CD4-positive, alpha-beta T cell treated with Interleukin-6 for 4 hours (primary cell): ENCODE results near the gene GTF3C4.

Experiments used
- DNase-seq: peaks from one replicate; pipeline ENCODE4 v3.0.0-alpha.2; 2020; ENCODE audit warnings: mixed read lengths

The GTF3C4 gene

DNA sequence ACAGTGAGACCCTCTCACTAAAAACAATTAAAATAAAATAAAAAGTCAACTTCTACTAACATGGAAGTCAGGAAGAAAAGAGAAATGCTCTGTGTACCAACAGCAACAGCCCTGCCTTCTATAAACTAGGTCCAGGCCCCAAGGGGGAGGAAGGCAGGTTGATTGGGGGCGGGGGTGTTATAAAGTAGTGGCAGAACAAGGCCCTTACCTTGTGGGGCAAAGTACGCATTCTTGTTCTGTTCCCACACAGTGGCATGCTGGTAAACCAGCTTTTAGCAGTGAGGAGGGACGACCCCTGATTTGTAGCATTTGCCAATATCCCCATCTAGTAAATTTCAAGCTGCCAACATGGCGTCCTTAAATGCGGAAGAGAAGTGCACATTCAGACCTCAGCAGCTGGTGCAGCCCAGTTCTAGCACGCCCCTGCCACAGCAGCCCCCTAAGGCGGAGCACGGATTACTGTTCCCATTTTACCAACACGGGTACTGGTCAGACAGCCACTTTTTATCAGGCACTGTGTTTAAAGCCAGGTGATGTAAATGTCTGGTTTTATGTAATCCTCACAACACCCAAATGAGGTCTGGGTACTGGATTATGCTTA is 69.5 kb downstream of the GTF3C4 start:
- DNase-seq: no peak

DNA sequence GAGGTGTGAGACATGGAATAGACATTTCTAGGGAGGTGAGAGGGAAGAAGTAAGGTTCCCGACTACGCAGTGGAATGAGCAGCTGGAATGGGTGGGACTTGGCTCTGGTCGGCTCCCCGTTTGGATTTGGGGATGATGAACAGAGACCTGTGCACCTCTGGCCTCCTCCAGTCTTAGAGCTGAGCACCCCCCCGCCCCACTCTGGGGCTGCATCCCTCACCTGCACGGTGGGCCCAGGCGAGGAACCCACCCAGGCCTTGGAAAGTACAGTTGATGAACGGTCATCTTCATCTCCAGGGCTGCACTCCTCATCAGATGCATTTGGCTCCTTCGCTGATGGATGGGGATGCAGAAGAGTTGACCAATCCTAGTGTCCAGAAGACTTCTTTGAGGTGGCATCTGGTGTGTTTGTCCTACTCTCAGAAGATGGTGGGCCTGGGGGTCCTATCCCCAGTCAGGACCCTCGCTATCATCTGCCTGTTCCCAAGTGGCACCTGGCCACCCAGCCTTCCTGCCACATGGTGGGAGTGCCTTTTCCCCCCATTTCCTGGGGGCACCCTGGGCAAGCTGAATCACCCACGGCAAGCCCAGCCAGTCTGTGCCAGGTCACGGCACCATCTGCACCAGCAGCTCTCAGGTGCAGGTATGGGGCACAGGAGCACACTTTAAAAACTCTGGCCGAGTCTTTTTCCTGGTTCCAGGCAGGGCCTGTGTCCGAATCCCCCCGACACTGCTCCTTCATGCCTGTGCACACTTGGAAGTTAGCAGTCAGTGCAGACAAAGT is 70.5 kb downstream of the GTF3C4 start:
- DNase-seq: no peak

DNA sequence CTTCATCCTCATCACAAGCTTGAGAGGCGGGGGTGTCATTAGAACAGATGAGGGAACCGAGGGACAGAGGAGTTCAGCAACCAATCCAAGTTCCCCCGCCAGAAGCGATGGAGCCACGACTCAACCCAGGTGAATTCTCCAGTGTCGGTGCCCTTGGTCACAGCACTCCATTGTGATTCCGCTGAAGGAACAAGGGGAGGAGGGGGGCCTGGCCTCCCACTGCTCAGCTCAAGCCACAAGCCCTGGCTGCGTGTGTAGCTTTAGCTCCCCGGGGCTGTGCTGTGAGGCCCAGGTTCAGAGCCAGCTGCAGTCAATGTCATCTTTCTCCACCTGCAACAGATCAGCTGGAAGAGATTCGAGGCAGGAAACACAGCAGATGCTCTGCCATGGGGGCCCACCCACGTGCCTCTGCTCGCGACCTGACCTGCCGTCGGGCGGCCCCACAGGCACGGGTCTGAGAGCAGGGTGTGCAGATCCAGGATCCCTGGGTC is 72.6 kb downstream of the GTF3C4 start:
- DNase-seq: no peak

DNA sequence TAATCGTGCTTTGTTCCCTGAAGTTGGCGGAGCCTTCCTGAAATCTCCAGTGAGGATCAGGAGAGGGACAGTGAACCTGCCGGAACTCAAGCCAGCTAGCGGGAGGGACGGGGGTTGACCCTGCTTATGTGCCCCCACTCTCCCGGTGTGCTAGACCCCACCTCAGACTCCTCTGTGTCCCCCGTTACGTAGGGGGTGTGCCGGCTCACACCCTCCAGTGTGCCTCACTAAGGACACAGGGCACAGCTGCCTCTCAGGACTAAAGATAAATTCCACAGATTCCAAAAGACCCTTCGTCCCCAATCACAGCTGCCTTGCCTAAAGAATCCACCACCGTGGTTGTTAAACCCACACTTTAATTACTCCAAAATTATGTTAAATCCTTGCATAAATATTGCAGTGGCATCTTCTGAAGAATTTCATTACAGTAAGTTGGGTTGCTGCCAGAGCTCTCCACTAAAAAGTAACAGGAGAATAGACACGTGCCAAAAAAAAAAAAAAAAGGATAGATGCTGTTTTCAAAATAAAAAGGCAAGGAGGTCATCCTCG is 73.7 kb downstream of the GTF3C4 start:
- DNase-seq: no peak
